D721Med (cell line): Measurements from ENCODE around the gene RAB3A.

ENCODE experiments used
- DNase-seq: peaks from one replicate; pipeline ENCODE4 v3.0.0; 2011; ENCODE audit warnings: low spot score; ENCODE audit not compliant: insufficient read length
- FAIRE-seq: peaks from 2 replicates; lab custom pipeline; 2011; peaks lifted over from hg19 to GRCh38; lab: Jason Lieb, UNC
- CTCF ChIP-seq: IDR thresholded peaks from 2 replicates; pipeline ENCODE4 v1.5.1; 2012; ENCODE audit warnings: mild to moderate bottlenecking, control low read depth; ENCODE audit not compliant: insufficient read depth; ENCODE audit errors: missing control alignments

The RAB3A gene

GRCh38 chr19:18204394-18205199 lies 755 bp upstream of the RAB3A start:
- no peak for DNase-seq

GRCh38 chr19:18203408-18203862 lies 407 bp downstream of the RAB3A start:
- FAIRE-seq (no peak), DNase-seq (no peak)
- no peak for TF ChIP-seq CTCF

More at GRCh38 chr19:18204394-18205199, 755 bp upstream of the RAB3A start:
- no peak for FAIRE-seq
- no peak for TF ChIP-seq CTCF

GRCh38 chr19:18202778-18203407 lies 949 bp downstream of the RAB3A start:
- TF ChIP-seq CTCF = peak; percentile 39
- FAIRE-seq = no peak
- DNase-seq = peak; percentile 21

GRCh38 chr19:18202397-18202777 lies 1.5 kb downstream of the RAB3A start:
- no peak for FAIRE-seq
- DNase-seq = no peak
- no peak for TF ChIP-seq CTCF

GRCh38 chr19:18198374-18198773 lies 5.5 kb downstream of the RAB3A start:
- TF ChIP-seq CTCF = no peak
- no peak for FAIRE-seq
- DNase-seq = no peak

GRCh38 chr19:18197941-18198340 lies 5.9 kb downstream of the RAB3A start:
- FAIRE-seq = no peak
- DNase-seq = no peak
- TF ChIP-seq CTCF = no peak

GRCh38 chr19:18197306-18197705 lies 6.5 kb downstream of the RAB3A start:
- TF ChIP-seq CTCF = no peak
- FAIRE-seq (no peak), DNase-seq (no peak)
